ENCODE data around the gene RAMACL.

Gene RAMACL

GRCh38 chr6:166627033-166627874 lies 40.8 kb upstream of the RAMACL start, which contains the start of gene RPS6KA2:
Gene RPS6KA2, minus strand, starts transcription at chr6:166627251. Its CDS starts 232 bp downstream, at chr6:166627019.
- FAIRE-seq, result peak; percentile 99
- peak; percentile 94 for DNase-seq (ENCODE audit: insufficient read length, low spot score)
- TF ChIP-seq TAF1 (IDR thresholded peaks at IDR 0.05; ENCODE audit: low read depth, low read length) (peak; percentile 39; the same call in 1 of the 2 replicates), SPI1 (IDR thresholded peaks at IDR 0.05; ENCODE audit: low read depth, low read length) (no peak)

- TF ChIP-seq POU2F2 (IDR thresholded peaks at IDR 0.05; ENCODE audit: low read depth, low read length) (no peak), TAF1 (IDR thresholded peaks at IDR 0.05; ENCODE audit: low read depth, low read length) (no peak), POLR2AphosphoS5 (IDR thresholded peaks at IDR 0.05; ENCODE audit: low read depth, low read length) (no peak), PAX5 (IDR thresholded peaks at IDR 0.05; ENCODE audit: insufficient read depth, low read length, severe bottlenecking) (no peak), POLR2A (IDR thresholded peaks at IDR 0.05; ENCODE audit: low read depth, low read length) (no peak), SPI1 (IDR thresholded peaks at IDR 0.05; ENCODE audit: low read depth, low read length) (no peak)
- peak; percentile 28 for DNase-seq (ENCODE audit: insufficient read length, low spot score)
- FAIRE-seq, result no peak
Observed at GRCh38 chr6:166626177-166627032, 39.9 kb upstream of the RAMACL start.

GRCh38 chr6:166625356-166625755 lies 38.9 kb upstream of the RAMACL start:
- DNase-seq (ENCODE audit: insufficient read length, low spot score), result no peak
- TF ChIP-seq POLR2AphosphoS5 (IDR thresholded peaks at IDR 0.05; ENCODE audit: low read depth, low read length), result no peak
- TF ChIP-seq PAX5 (IDR thresholded peaks at IDR 0.05; ENCODE audit: insufficient read depth, low read length, severe bottlenecking), result no peak
- TF ChIP-seq SPI1 (IDR thresholded peaks at IDR 0.05; ENCODE audit: low read depth, low read length), result no peak
- TF ChIP-seq TAF1 (IDR thresholded peaks at IDR 0.05; ENCODE audit: low read depth, low read length), result no peak
- no peak for TF ChIP-seq POU2F2 (IDR thresholded peaks at IDR 0.05; ENCODE audit: low read depth, low read length)
- TF ChIP-seq POLR2A (IDR thresholded peaks at IDR 0.05; ENCODE audit: low read depth, low read length), result no peak
- FAIRE-seq, result no peak

- no peak for DNase-seq (ENCODE audit: insufficient read length, low spot score)
- FAIRE-seq, result no peak
- TF ChIP-seq POLR2AphosphoS5 (IDR thresholded peaks at IDR 0.05; ENCODE audit: low read depth, low read length), result no peak
- TF ChIP-seq SPI1 (IDR thresholded peaks at IDR 0.05; ENCODE audit: low read depth, low read length), result no peak
Observed at GRCh38 chr6:166624275-166624674, 37.8 kb upstream of the RAMACL start.

- FAIRE-seq (no peak), DNase-seq (ENCODE audit: insufficient read length, low spot score) (no peak)
- TF ChIP-seq POU2F2 (IDR thresholded peaks at IDR 0.05; ENCODE audit: low read depth, low read length), result no peak
- TF ChIP-seq POLR2A (IDR thresholded peaks at IDR 0.05; ENCODE audit: low read depth, low read length), result no peak
- no peak for TF ChIP-seq POLR2AphosphoS5 (IDR thresholded peaks at IDR 0.05; ENCODE audit: low read depth, low read length)
Observed at GRCh38 chr6:166623318-166623717, 36.8 kb upstream of the RAMACL start.

GRCh38 chr6:166621114-166621540 lies 34.6 kb upstream of the RAMACL start:
- DNase-seq (ENCODE audit: insufficient read length, low spot score) (no peak), FAIRE-seq (no peak)
- TF ChIP-seq TAF1 (IDR thresholded peaks at IDR 0.05; ENCODE audit: low read depth, low read length) (no peak), PAX5 (IDR thresholded peaks at IDR 0.05; ENCODE audit: insufficient read depth, low read length, severe bottlenecking) (no peak), SPI1 (IDR thresholded peaks at IDR 0.05; ENCODE audit: low read depth, low read length) (no peak), POU2F2 (IDR thresholded peaks at IDR 0.05; ENCODE audit: low read depth, low read length) (no peak), POLR2AphosphoS5 (IDR thresholded peaks at IDR 0.05; ENCODE audit: low read depth, low read length) (no peak), POLR2A (IDR thresholded peaks at IDR 0.05; ENCODE audit: low read depth, low read length) (no peak)

- TF ChIP-seq PAX5 (IDR thresholded peaks at IDR 0.05; ENCODE audit: insufficient read depth, low read length, severe bottlenecking) (no peak), SPI1 (IDR thresholded peaks at IDR 0.05; ENCODE audit: low read depth, low read length) (no peak), TAF1 (IDR thresholded peaks at IDR 0.05; ENCODE audit: low read depth, low read length) (no peak), POLR2A (IDR thresholded peaks at IDR 0.05; ENCODE audit: low read depth, low read length) (no peak), POU2F2 (IDR thresholded peaks at IDR 0.05; ENCODE audit: low read depth, low read length) (no peak)
- DNase-seq (ENCODE audit: insufficient read length, low spot score), result no peak
- no peak for FAIRE-seq
Observed at GRCh38 chr6:166620478-166621113, 34.1 kb upstream of the RAMACL start.

- DNase-seq (ENCODE audit: insufficient read length, low spot score) (no peak), FAIRE-seq (no peak)
- no peak for TF ChIP-seq POLR2A (IDR thresholded peaks at IDR 0.05; ENCODE audit: low read depth, low read length)
- TF ChIP-seq SPI1 (IDR thresholded peaks at IDR 0.05; ENCODE audit: low read depth, low read length), result no peak
- no peak for TF ChIP-seq POU2F2 (IDR thresholded peaks at IDR 0.05; ENCODE audit: low read depth, low read length)
- no peak for TF ChIP-seq POLR2AphosphoS5 (IDR thresholded peaks at IDR 0.05; ENCODE audit: low read depth, low read length)
- no peak for TF ChIP-seq PAX5 (IDR thresholded peaks at IDR 0.05; ENCODE audit: insufficient read depth, low read length, severe bottlenecking)
- no peak for TF ChIP-seq TAF1 (IDR thresholded peaks at IDR 0.05; ENCODE audit: low read depth, low read length)
Observed at GRCh38 chr6:166619912-166620311, 33.4 kb upstream of the RAMACL start.
